Measurements from ENCODE around the gene MVB12B.

- no peak for TF ChIP-seq PHB2 (IDR thresholded peaks at IDR 0.05; ENCODE audit: partially characterized antibody)
- no peak for TF ChIP-seq EP300 (IDR thresholded peaks at IDR 0.05; ENCODE audit: low read depth in 2 of 2, low read length in 2 of 2)
- no peak for TF ChIP-seq EP300 (CRISPR knock-in tag; IDR thresholded peaks at IDR 0.05; ENCODE audit: borderline replicate concordance)
- TF ChIP-seq ATF3 (CRISPR knock-in tag; IDR thresholded peaks at IDR 0.05), result no peak
- TF ChIP-seq CEBPZ (IDR thresholded peaks at IDR 0.05; ENCODE audit: low read length), result no peak
- TF ChIP-seq THAP7 (CRISPR knock-in tag; IDR thresholded peaks at IDR 0.05), result no peak
- no peak for TF ChIP-seq ZSCAN20 (CRISPR knock-in tag; IDR thresholded peaks at IDR 0.05; ENCODE audit: borderline replicate concordance)
Observed at GRCh38 chr9:126406075-126406667, 79.5 kb downstream of the MVB12B start.
